GM12891 (cell line): Measurements from ENCODE around the gene SGCB.

Experiments used
- DNase-seq: peaks from one replicate; pipeline ENCODE4 v3.0.0; 2011; ENCODE audit warnings: low spot score; ENCODE audit not compliant: insufficient read length
- FAIRE-seq: peaks from 2 replicates; lab custom pipeline; 2011; peaks lifted over from hg19 to GRCh38; lab: Jason Lieb, UNC
- PAX5 ChIP-seq: IDR thresholded peaks from 2 replicates; pipeline ENCODE4 v1.6.1; 2011; ENCODE audit warnings: low read length, moderate library complexity, mild to moderate bottlenecking; ENCODE audit not compliant: insufficient read depth, severe bottlenecking
- POLR2A ChIP-seq: IDR thresholded peaks from 2 replicates; pipeline ENCODE4 v1.6.1; 2011; ENCODE audit warnings: low read depth, low read length, control low read depth
- POLR2AphosphoS5 ChIP-seq: IDR thresholded peaks from 2 replicates; pipeline ENCODE4 v1.6.1; 2011; ENCODE audit warnings: low read depth, low read length, control low read depth
- POU2F2 ChIP-seq: IDR thresholded peaks from 2 replicates; pipeline ENCODE4 v1.6.1; 2011; ENCODE audit warnings: low read depth, mild to moderate bottlenecking, control low read depth, low read length, moderate library complexity
- SPI1 ChIP-seq: IDR thresholded peaks from 2 replicates; pipeline ENCODE4 v1.6.1; 2011; ENCODE audit warnings: low read depth, low read length, control low read depth
- TAF1 ChIP-seq: IDR thresholded peaks from 2 replicates; pipeline ENCODE4 v1.6.1; 2011; ENCODE audit warnings: low read depth, low read length, control low read depth

The SGCB gene

GRCh38 chr4:52005604-52006273, 32.4 kb downstream of the SGCB start:
- FAIRE-seq (no peak), DNase-seq (no peak)
- TF ChIP-seq TAF1 (no peak), POLR2AphosphoS5 (no peak), POU2F2 (no peak), POLR2A (no peak), SPI1 (no peak), PAX5 (no peak)

GRCh38 chr4:52004414-52004813, 33.7 kb downstream of the SGCB start:
- TF ChIP-seq TAF1 (no peak), POU2F2 (no peak), POLR2A (no peak), PAX5 (no peak), SPI1 (no peak), POLR2AphosphoS5 (no peak)
- no peak for FAIRE-seq

GRCh38 chr4:52001616-52002015, 36.5 kb downstream of the SGCB start:
- FAIRE-seq (no peak), DNase-seq (no peak)
- TF ChIP-seq POLR2AphosphoS5: no peak
- TF ChIP-seq POLR2A: no peak

More at GRCh38 chr4:52004414-52004813, 33.7 kb downstream of the SGCB start:
- DNase-seq: no peak

- TF ChIP-seq SPI1 (no peak), POU2F2 (no peak), POLR2AphosphoS5 (no peak), PAX5 (no peak), TAF1 (no peak), POLR2A (no peak)
- no peak for DNase-seq
- no peak for FAIRE-seq
Measured at GRCh38 chr4:51999250-51999649, 38.8 kb downstream of the SGCB start.

- DNase-seq: no peak
- TF ChIP-seq POLR2A: no peak
- no peak for FAIRE-seq
Measured at GRCh38 chr4:51998837-51999236, 39.3 kb downstream of the SGCB start.

- FAIRE-seq (no peak), DNase-seq (no peak)
- TF ChIP-seq POU2F2: no peak
- TF ChIP-seq POLR2AphosphoS5: no peak
- no peak for TF ChIP-seq SPI1
- no peak for TF ChIP-seq PAX5
- TF ChIP-seq TAF1: no peak
- TF ChIP-seq POLR2A: no peak
Measured at GRCh38 chr4:51997647-51998046, 40.5 kb downstream of the SGCB start.

- DNase-seq: no peak
- TF ChIP-seq POLR2AphosphoS5 (no peak), POU2F2 (no peak), PAX5 (no peak), POLR2A (no peak), SPI1 (no peak)
- FAIRE-seq: no peak
Measured at GRCh38 chr4:51995647-51996220, 42.4 kb downstream of the SGCB start.
